GM23338 (cell line): ENCODE results near the gene APOL4. TPM values are rescaled to one million over a fixed set of nuclear protein-coding genes. Genes with fewer than 3 reads are reported as not detected.

Source experiments
- ATAC-seq: fragments of 200-7000 bp; cut with Tn5 transposase; 3 replicates; pipeline ENCODE4 v1.9.1; 2020
- DNase-seq: peaks from one replicate; pipeline ENCODE4 v3.0.0-alpha.2; 2015; ENCODE audit warnings: low spot score
- H2AFZ ChIP-seq: fragments of 200-600 bp; sonication (generic); 2 replicates; pipeline ENCODE4 v1.8.0; 2016; ENCODE audit warnings: antibody characterized with exemption, mild to moderate bottlenecking, moderate library complexity
- H3F3A ChIP-seq: fragments of 200-600 bp; sonication (generic); replicated peaks from 2 replicates; pipeline ENCODE4 v1.8.0; 2017; ENCODE audit warnings: antibody characterized with exemption, mixed run types, low read depth
- H3K27ac ChIP-seq: fragments of 200-600 bp; sonication (generic); 2 replicates; pipeline ENCODE4 v1.6.1; 2016; ENCODE audit warnings: low read depth
- H3K27me3 ChIP-seq: fragments of 200-600 bp; sonication (generic); 2 replicates; pipeline ENCODE4 v1.8.0; 2016; ENCODE audit warnings: mild to moderate bottlenecking, mixed run types, moderate library complexity; ENCODE audit not compliant: insufficient read depth
- H3K36me3 ChIP-seq: fragments of 200-600 bp; sonication (generic); 2 replicates; pipeline ENCODE4 v1.8.0; 2016; ENCODE audit warnings: mild to moderate bottlenecking; ENCODE audit not compliant: insufficient read depth
- H3K4me1 ChIP-seq: fragments of 200-600 bp; sonication (generic); 2 replicates; pipeline ENCODE4 v1.8.0; 2016; ENCODE audit warnings: mild to moderate bottlenecking, moderate library complexity; ENCODE audit not compliant: insufficient read depth
- H3K4me2 ChIP-seq: fragments of 200-600 bp; sonication (generic); 2 replicates; pipeline ENCODE4 v1.7.1; 2017; ENCODE audit warnings: mixed run types
- H3K4me3 ChIP-seq: fragments of 200-600 bp; sonication (generic); 2 replicates; pipeline ENCODE4 v1.6.1; 2016; ENCODE audit warnings: mixed run types
- H3K79me2 ChIP-seq: fragments of 200-600 bp; sonication (generic); replicated peaks from 2 replicates; pipeline ENCODE4 v1.8.0; 2017; ENCODE audit warnings: mild to moderate bottlenecking; ENCODE audit not compliant: insufficient read depth
- H3K9me2 ChIP-seq: fragments of 200-600 bp; sonication (generic); 2 replicates; pipeline ENCODE4 v1.8.0; 2017; ENCODE audit not compliant: insufficient read depth
- H4K20me1 ChIP-seq: fragments of 200-600 bp; sonication (generic); replicated peaks from 2 replicates; pipeline ENCODE4 v1.8.0; 2017; ENCODE audit warnings: mild to moderate bottlenecking; ENCODE audit not compliant: insufficient read depth
- H3K27ac Mint-ChIP-seq: 2 replicates; pipeline ENCODE4 v1.8.0; 2020; ENCODE audit warnings: inconsistent platforms, mild to moderate bottlenecking, moderate library complexity, mixed read lengths
- H3K27me3 Mint-ChIP-seq: 3 replicates; pipeline ENCODE4 v1.8.0; 2022; ENCODE audit warnings: low read depth, mild to moderate bottlenecking, moderate library complexity, mixed read lengths, inconsistent platforms; ENCODE audit not compliant: insufficient read depth, poor library complexity
- H3K36me3 Mint-ChIP-seq: 3 replicates; pipeline ENCODE4 v1.8.0; 2021; ENCODE audit warnings: low read depth, mild to moderate bottlenecking, inconsistent platforms, moderate library complexity, mixed read lengths
- H3K4me1 Mint-ChIP-seq: 3 replicates; pipeline ENCODE4 v1.8.0; 2020; ENCODE audit warnings: mild to moderate bottlenecking, inconsistent platforms, mixed read lengths
- H3K4me3 Mint-ChIP-seq: 3 replicates; pipeline ENCODE4 v1.8.0; 2021; ENCODE audit warnings: moderate library complexity, mild to moderate bottlenecking, inconsistent platforms, mixed read lengths
- H3K9me3 Mint-ChIP-seq: 3 replicates; pipeline ENCODE4 v1.8.0; 2020; ENCODE audit warnings: moderate library complexity, mild to moderate bottlenecking, inconsistent platforms, mixed read lengths
- CREB1 ChIP-seq: fragments of 250-450 bp; sonication (Bioruptor Pico); IDR thresholded peaks from 2 replicates; pipeline ENCODE4 v1.5.0; 2020; ENCODE audit warnings: low read depth, mild to moderate bottlenecking, moderate library complexity
- EZH2 ChIP-seq: fragments of 200-600 bp; sonication (generic); IDR thresholded peaks from one replicate; pipeline ENCODE4 v1.8.0; 2017; ENCODE audit warnings: antibody characterized with exemption, mild to moderate bottlenecking, low read depth; ENCODE audit not compliant: unreplicated experiment
- JUNB ChIP-seq: IDR thresholded peaks from one replicate; pipeline ENCODE4 v1.6.1; 2016; ENCODE audit warnings: antibody characterized with exemption; ENCODE audit not compliant: unreplicated experiment
- NANOG ChIP-seq: IDR thresholded peaks from 2 replicates; pipeline ENCODE4 v1.6.1; 2016; ENCODE audit warnings: antibody characterized with exemption, borderline replicate concordance
- POLR2AphosphoS5 ChIP-seq: IDR thresholded peaks from 2 replicates; pipeline ENCODE4 v1.6.1; 2016; ENCODE audit warnings: antibody characterized with exemption, low read depth
- STAT1 ChIP-seq: IDR thresholded peaks from one replicate; pipeline ENCODE4 v1.6.1; 2016; ENCODE audit warnings: antibody characterized with exemption; ENCODE audit not compliant: unreplicated experiment
- ZNF114 ChIP-seq: fragments of 250-450 bp; sonication (Bioruptor Pico); IDR thresholded peaks from 2 replicates; pipeline ENCODE4 v1.5.0; 2020; ENCODE audit warnings: mild to moderate bottlenecking, moderate library complexity
- ZNF331 ChIP-seq: fragments of 250-450 bp; sonication (Bioruptor Pico); IDR thresholded peaks from 2 replicates; pipeline ENCODE4 v1.5.0; 2020; ENCODE audit warnings: low read depth, mild to moderate bottlenecking, moderate library complexity
- polyA plus RNA-seq: library from polyadenylated mRNA; unstranded; fragments of >200 nt; fragmentation: Nextera tagmentation; extraction: Ambion mirVana; gene quantifications from 2 replicates; pipeline ENCODE4 v1.2.1, GENCODE V29; 2016
- total RNA-seq: library from RNA; depleted of rRNA; stranded (reverse); fragments of >200 nt; shearing (Covaris generic); gene quantifications from 2 replicates; pipeline ENCODE4 v1.2.3, GENCODE V29; 2014
- TF ChIP-seq, protein P1 (sequence below), 2 experiments: fragments of 200-600 bp in 1 of 2; sonication (generic) in 1 of 2; conservative IDR thresholded peaks; 2 replicates each; pipeline versions ENCODE4 v1.5.1 to v1.6.1; 2016 to 2017; ENCODE audit warnings: antibody characterized with exemption in 2 of 2, low read depth in 2 of 2, mild to moderate bottlenecking in 2 of 2, moderate library complexity in 1 of 2
- TF ChIP-seq, protein P2 (sequence below): IDR thresholded peaks from 2 replicates; pipeline ENCODE4 v1.6.1; 2016; ENCODE audit warnings: antibody characterized with exemption
- TF ChIP-seq, protein P3 (sequence below): fragments of 250-450 bp; sonication (Bioruptor Pico); IDR thresholded peaks from 2 replicates; pipeline ENCODE4 v1.5.0; 2020; ENCODE audit warnings: mild to moderate bottlenecking, moderate library complexity

The APOL4 gene
- total and polyA plus RNA-seq, 2 experiments from 2014 or later = not detected

DNA sequence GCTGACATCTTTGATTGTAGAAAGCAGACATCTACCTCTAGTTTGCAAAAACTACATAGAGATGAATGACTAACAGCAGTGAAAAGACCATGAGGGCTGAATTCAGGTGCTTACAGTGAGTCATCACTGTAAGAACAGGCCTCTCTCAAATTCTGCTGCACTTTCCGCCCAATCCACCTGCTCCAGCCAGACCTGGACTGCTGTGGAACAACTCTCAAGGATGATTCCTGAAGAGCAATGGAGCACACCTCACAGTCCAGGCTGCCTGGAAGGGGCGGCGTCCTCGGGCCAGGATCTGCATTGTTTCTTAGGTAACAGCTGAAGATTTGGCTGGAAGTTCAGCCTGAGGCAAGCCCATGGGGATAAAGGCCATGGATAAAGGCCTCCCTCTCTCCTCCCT is 22.6 kb upstream of the APOL4 start:
- Histone ChIP-seq H3F3A (no peaks in the 10 kb centered on the region), H3K36me3 (no peaks in the 10 kb centered on the region), H4K20me1 (no peaks in the 10 kb centered on the region), H3K9me2 (no peaks in the 10 kb centered on the region), H2AFZ (no peak overlapping the region), H3K4me2 (no peak overlapping the region), H3K27me3 (no peaks in the 10 kb centered on the region), H3K79me2 (no peaks in the 10 kb centered on the region), H3K4me3 (no peak overlapping the region), H3K4me1 (peaks cover 3% of the 10 kb centered on the region; the same call in 1 of the 2 replicates), H3K27ac (no peak overlapping the region)
- Mint-ChIP-seq H3K9me3 (no peaks in the 10 kb centered on the region; the same call in 2 of the 3 replicates), H3K27ac (no peak overlapping the region), H3K4me3 (no peak overlapping the region), H3K4me1 (peaks cover 9% of the 10 kb centered on the region; the same call in 2 of the 3 replicates), H3K36me3 (peaks cover 26% of the 10 kb centered on the region), H3K27me3 (peaks cover 8% of the 10 kb centered on the region)
- TF ChIP-seq POLR2AphosphoS5 = no peak
- no peak for TF ChIP-seq JUNB
- TF ChIP-seq, protein P1, sequence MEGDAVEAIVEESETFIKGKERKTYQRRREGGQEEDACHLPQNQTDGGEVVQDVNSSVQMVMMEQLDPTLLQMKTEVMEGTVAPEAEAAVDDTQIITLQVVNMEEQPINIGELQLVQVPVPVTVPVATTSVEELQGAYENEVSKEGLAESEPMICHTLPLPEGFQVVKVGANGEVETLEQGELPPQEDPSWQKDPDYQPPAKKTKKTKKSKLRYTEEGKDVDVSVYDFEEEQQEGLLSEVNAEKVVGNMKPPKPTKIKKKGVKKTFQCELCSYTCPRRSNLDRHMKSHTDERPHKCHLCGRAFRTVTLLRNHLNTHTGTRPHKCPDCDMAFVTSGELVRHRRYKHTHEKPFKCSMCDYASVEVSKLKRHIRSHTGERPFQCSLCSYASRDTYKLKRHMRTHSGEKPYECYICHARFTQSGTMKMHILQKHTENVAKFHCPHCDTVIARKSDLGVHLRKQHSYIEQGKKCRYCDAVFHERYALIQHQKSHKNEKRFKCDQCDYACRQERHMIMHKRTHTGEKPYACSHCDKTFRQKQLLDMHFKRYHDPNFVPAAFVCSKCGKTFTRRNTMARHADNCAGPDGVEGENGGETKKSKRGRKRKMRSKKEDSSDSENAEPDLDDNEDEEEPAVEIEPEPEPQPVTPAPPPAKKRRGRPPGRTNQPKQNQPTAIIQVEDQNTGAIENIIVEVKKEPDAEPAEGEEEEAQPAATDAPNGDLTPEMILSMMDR (conservative IDR thresholded peaks at IDR 0.05; ENCODE audit: low read depth in 2 of 2) = no peak
- no peak for TF ChIP-seq ZNF114 (CRISPR knock-in tag)
- TF ChIP-seq EZH2 = no peak
- TF ChIP-seq ZNF331 (CRISPR knock-in tag) = no peak
- no peak for TF ChIP-seq CREB1 (CRISPR knock-in tag)
- TF ChIP-seq, protein P2, sequence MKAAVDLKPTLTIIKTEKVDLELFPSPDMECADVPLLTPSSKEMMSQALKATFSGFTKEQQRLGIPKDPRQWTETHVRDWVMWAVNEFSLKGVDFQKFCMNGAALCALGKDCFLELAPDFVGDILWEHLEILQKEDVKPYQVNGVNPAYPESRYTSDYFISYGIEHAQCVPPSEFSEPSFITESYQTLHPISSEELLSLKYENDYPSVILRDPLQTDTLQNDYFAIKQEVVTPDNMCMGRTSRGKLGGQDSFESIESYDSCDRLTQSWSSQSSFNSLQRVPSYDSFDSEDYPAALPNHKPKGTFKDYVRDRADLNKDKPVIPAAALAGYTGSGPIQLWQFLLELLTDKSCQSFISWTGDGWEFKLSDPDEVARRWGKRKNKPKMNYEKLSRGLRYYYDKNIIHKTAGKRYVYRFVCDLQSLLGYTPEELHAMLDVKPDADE = no peak
- TF ChIP-seq, protein P3, sequence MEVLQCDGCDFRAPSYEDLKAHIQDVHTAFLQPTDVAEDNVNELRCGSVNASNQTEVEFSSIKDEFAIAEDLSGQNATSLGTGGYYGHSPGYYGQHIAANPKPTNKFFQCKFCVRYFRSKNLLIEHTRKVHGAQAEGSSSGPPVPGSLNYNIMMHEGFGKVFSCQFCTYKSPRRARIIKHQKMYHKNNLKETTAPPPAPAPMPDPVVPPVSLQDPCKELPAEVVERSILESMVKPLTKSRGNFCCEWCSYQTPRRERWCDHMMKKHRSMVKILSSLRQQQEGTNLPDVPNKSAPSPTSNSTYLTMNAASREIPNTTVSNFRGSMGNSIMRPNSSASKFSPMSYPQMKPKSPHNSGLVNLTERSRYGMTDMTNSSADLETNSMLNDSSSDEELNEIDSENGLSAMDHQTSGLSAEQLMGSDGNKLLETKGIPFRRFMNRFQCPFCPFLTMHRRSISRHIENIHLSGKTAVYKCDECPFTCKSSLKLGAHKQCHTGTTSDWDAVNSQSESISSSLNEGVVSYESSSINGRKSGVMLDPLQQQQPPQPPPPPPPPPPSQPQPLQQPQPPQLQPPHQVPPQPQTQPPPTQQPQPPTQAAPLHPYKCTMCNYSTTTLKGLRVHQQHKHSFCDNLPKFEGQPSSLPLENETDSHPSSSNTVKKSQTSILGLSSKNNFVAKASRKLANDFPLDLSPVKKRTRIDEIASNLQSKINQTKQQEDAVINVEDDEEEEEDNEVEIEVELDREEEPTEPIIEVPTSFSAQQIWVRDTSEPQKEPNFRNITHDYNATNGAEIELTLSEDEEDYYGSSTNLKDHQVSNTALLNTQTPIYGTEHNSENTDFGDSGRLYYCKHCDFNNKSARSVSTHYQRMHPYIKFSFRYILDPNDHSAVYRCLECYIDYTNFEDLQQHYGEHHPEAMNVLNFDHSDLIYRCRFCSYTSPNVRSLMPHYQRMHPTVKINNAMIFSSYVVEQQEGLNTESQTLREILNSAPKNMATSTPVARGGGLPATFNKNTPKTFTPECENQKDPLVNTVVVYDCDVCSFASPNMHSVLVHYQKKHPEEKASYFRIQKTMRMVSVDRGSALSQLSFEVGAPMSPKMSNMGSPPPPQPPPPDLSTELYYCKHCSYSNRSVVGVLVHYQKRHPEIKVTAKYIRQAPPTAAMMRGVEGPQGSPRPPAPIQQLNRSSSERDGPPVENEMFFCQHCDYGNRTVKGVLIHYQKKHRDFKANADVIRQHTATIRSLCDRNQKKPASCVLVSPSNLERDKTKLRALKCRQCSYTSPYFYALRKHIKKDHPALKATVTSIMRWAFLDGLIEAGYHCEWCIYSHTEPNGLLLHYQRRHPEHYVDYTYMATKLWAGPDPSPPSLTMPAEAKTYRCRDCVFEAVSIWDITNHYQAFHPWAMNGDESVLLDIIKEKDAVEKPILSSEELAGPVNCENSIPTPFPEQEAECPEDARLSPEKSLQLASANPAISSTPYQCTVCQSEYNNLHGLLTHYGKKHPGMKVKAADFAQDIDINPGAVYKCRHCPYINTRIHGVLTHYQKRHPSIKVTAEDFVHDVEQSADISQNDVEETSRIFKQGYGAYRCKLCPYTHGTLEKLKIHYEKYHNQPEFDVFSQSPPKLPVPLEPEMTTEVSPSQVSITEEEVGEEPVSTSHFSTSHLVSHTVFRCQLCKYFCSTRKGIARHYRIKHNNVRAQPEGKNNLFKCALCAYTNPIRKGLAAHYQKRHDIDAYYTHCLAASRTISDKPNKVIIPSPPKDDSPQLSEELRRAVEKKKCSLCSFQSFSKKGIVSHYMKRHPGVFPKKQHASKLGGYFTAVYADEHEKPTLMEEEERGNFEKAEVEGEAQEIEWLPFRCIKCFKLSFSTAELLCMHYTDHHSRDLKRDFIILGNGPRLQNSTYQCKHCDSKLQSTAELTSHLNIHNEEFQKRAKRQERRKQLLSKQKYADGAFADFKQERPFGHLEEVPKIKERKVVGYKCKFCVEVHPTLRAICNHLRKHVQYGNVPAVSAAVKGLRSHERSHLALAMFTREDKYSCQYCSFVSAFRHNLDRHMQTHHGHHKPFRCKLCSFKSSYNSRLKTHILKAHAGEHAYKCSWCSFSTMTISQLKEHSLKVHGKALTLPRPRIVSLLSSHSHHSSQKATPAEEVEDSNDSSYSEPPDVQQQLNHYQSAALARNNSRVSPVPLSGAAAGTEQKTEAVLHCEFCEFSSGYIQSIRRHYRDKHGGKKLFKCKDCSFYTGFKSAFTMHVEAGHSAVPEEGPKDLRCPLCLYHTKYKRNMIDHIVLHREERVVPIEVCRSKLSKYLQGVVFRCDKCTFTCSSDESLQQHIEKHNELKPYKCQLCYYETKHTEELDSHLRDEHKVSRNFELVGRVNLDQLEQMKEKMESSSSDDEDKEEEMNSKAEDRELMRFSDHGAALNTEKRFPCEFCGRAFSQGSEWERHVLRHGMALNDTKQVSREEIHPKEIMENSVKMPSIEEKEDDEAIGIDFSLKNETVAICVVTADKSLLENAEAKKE (CRISPR knock-in tag) = no peak
- TF ChIP-seq STAT1 = no peak
- TF ChIP-seq NANOG = no peak
- no peak for ATAC-seq
- DNase-seq = no peak
